NCI-H510A treated with DMSO at 0.1 percent for 48 hours (cell line): ENCODE measurements around the gene COMMD6.
A peak's percentile ranks its signal among the peaks of the same experiment; 100 is the strongest.
"Not testable (repeated sequence)": the region's sequence is repeated elsewhere in the genome, so short reads cannot be mapped to it uniquely, and the experiment has no call there.

Experiments
- DNase-seq: peaks from one replicate; lab custom pipeline; 2025; lab: John Stamatoyannopoulos, UW

Gene COMMD6

GRCh38 chr13:75537401-75538365 lies at the start of gene COMMD6:
Gene COMMD6 (minus strand): TSS chr13:75537841. CDS start chr13:75537805, 36 bp downstream.
- peak; percentile 51 for DNase-seq

- no peak for DNase-seq
Observed at GRCh38 chr13:75585153-75585552, 47.5 kb upstream of the COMMD6 start.

GRCh38 chr13:75583091-75583490 lies 45.5 kb upstream of the COMMD6 start:
- no peak for DNase-seq

GRCh38 chr13:75581874-75582640 lies 44.4 kb upstream of the COMMD6 start:
- no peak for DNase-seq

GRCh38 chr13:75579529-75579928 lies 41.9 kb upstream of the COMMD6 start:
- DNase-seq: no peak

GRCh38 chr13:75569576-75569975 lies 31.9 kb upstream of the COMMD6 start:
- DNase-seq: no peak

GRCh38 chr13:75566658-75567057 lies 29.0 kb upstream of the COMMD6 start:
- DNase-seq: no peak

GRCh38 chr13:75558145-75558840 lies 20.7 kb upstream of the COMMD6 start:
- no peak for DNase-seq

- no peak for DNase-seq
Observed at GRCh38 chr13:75556961-75557360, 19.3 kb upstream of the COMMD6 start.

GRCh38 chr13:75555836-75556235 lies 18.2 kb upstream of the COMMD6 start:
- DNase-seq: no peak

- no peak for DNase-seq
Observed at GRCh38 chr13:75554981-75555380, 17.3 kb upstream of the COMMD6 start.

GRCh38 chr13:75554464-75554863 lies 16.8 kb upstream of the COMMD6 start:
- DNase-seq: no peak

- DNase-seq: peak; percentile 13
Observed at GRCh38 chr13:75550159-75550567, 12.5 kb upstream of the COMMD6 start.

- peak; percentile 49 for DNase-seq
Observed at GRCh38 chr13:75549262-75550158, 11.9 kb upstream of the COMMD6 start, which contains the start of gene UCHL3. Gene UCHL3 (plus strand): TSS chr13:75549791. CDS start chr13:75549821, 30 bp downstream.

GRCh38 chr13:75547917-75548316 lies 10.3 kb upstream of the COMMD6 start:
- DNase-seq: no peak

- DNase-seq: not testable (repeated sequence)
Observed at GRCh38 chr13:75545386-75545785, 7.7 kb upstream of the COMMD6 start.

GRCh38 chr13:75544681-75545330 lies 7.2 kb upstream of the COMMD6 start:
- DNase-seq: no peak

GRCh38 chr13:75541961-75542360 lies 4.3 kb upstream of the COMMD6 start:
- no peak for DNase-seq

GRCh38 chr13:75541287-75541686 lies 3.6 kb upstream of the COMMD6 start:
- DNase-seq: no peak

GRCh38 chr13:75533861-75534260 lies 3.8 kb downstream of the COMMD6 start:
- DNase-seq: no peak

GRCh38 chr13:75530549-75530961 lies 7.1 kb downstream of the COMMD6 start:
- no peak for DNase-seq
